B cell (primary cell): Measurements from ENCODE around the gene NKAIN2. TPM values are rescaled to one million over a fixed set of nuclear protein-coding genes. Genes with fewer than 3 reads are reported as not detected.

ENCODE experiments used
- ATAC-seq: fragments of 200-7000 bp; cut with Tn5 transposase; one replicate; pipeline ENCODE4 v1.10.0; 2021; ENCODE audit warnings: low read depth, mild to moderate bottlenecking, moderate number of reproducible peaks, moderate library complexity
- CTCF ChIA-PET: fragments of 350-600 bp; sonication (Branson Sonifier 250); formaldehyde crosslinking; loops from one replicate; lab custom pipeline; 2021; ENCODE audit warnings: antibody characterized with exemption, inconsistent platforms; lab: Charles Lee
- POLR2A ChIA-PET: fragments of 350-600 bp; sonication (Branson Sonifier 250); formaldehyde crosslinking; loops from one replicate; lab custom pipeline; 2021; ENCODE audit warnings: antibody characterized with exemption; lab: Charles Lee
- DNase-seq: peaks from one replicate; pipeline ENCODE4 v3.0.0; 2013
- H2AFZ ChIP-seq: 2 replicates; pipeline ENCODE4 v1.6.1; 2012; ENCODE audit warnings: mild to moderate bottlenecking, low read depth, low read length; ENCODE audit not compliant: insufficient read depth, poor library complexity, severe bottlenecking
- H3K27ac ChIP-seq, 2 donors: 1 replicate in 1 of 2; 2 replicates in 1 of 2; pipeline ENCODE4 v1.5.1; 2012 to 2013; ENCODE audit warnings: low read length in 2 of 2, mild to moderate bottlenecking in 2 of 2, moderate library complexity in 1 of 2
- H3K27me3 ChIP-seq, 4 experiments: fragments of 200-600 bp in 1 of 4; sonication (generic) in 1 of 4; replicated peaks in 1 of 4; 1 replicate in 2 of 4; 2 replicates in 2 of 4; pipeline versions ENCODE4 v1.6.1 to v1.7.0; 2013 to 2016; ENCODE audit warnings: low read length in 3 of 4, mild to moderate bottlenecking in 2 of 4, mixed read lengths in 1 of 4, moderate library complexity in 1 of 4; ENCODE audit not compliant: insufficient read depth in 4 of 4, control insufficient read depth in 3 of 4; ENCODE audit errors: control extremely low read depth in 1 of 4
- H3K36me3 ChIP-seq, 2 experiments: replicated peaks in 1 of 2; 1 replicate in 1 of 2; 2 replicates in 1 of 2; pipeline versions ENCODE4 v1.6.1 to v1.7.1; 2013; ENCODE audit warnings: low read length in 1 of 2; ENCODE audit not compliant: insufficient read depth in 2 of 2, control insufficient read depth in 1 of 2; ENCODE audit errors: control extremely low read depth in 1 of 2, extremely low read depth in 1 of 2
- H3K4me1 ChIP-seq, 2 donors: fragments of 200-600 bp in 1 of 2; sonication (generic) in 1 of 2; 1 replicate in 1 of 2; 2 replicates in 1 of 2; pipeline versions ENCODE4 v1.5.1 to v1.6.1; 2013 to 2017; ENCODE audit warnings: low read length in 2 of 2; ENCODE audit not compliant: control insufficient read depth in 2 of 2, insufficient read depth in 2 of 2
- H3K4me2 ChIP-seq: replicated peaks from 2 replicates; pipeline ENCODE3; 2012; ENCODE audit warnings: mild to moderate bottlenecking, low read depth, low read length; ENCODE audit not compliant: poor library complexity, severe bottlenecking
- H3K4me3 ChIP-seq, 5 experiments: fragments of 200-600 bp in 1 of 5; sonication (generic) in 1 of 5; 1 replicate in 3 of 5; 2 replicates in 2 of 5; pipeline versions ENCODE4 v1.5.1 to v1.7.0; 2011 to 2016; ENCODE audit warnings: low read length in 4 of 5, mild to moderate bottlenecking in 4 of 5, low read depth in 2 of 5, control low read depth in 1 of 5, moderate library complexity in 1 of 5; ENCODE audit not compliant: insufficient read depth in 1 of 5; ENCODE audit errors: control extremely low read depth in 1 of 5, extremely low read depth in 1 of 5
- H3K79me2 ChIP-seq: fragments of 200-600 bp; sonication (generic); one replicate; pipeline ENCODE4 v1.6.0; 2016; ENCODE audit warnings: low read length; ENCODE audit not compliant: control insufficient read depth, insufficient read depth
- H3K9ac ChIP-seq: fragments of 200-600 bp; sonication (generic); 2 replicates; pipeline ENCODE4 v1.6.1; 2017; ENCODE audit warnings: mild to moderate bottlenecking, low read length, moderate library complexity
- H3K9me3 ChIP-seq, 3 donors: one replicate each; pipeline versions ENCODE4 v1.6.1 to v1.7.1; 2013; ENCODE audit warnings: low read length in 2 of 3; ENCODE audit not compliant: control insufficient read depth in 2 of 3, insufficient read depth in 1 of 3; ENCODE audit errors: control extremely low read depth in 1 of 3
- H4K20me1 ChIP-seq: 2 replicates; pipeline ENCODE4 v1.6.0; 2012; ENCODE audit warnings: mild to moderate bottlenecking, low read length; ENCODE audit not compliant: insufficient read depth, control insufficient read depth, poor library complexity, severe bottlenecking
- H3K27ac Mint-ChIP-seq: one replicate; pipeline ENCODE4 v1.8.0; 2021; ENCODE audit warnings: mixed read lengths
- H3K27me3 Mint-ChIP-seq: one replicate; pipeline ENCODE4 v1.8.0; 2021; ENCODE audit warnings: mixed read lengths
- H3K4me1 Mint-ChIP-seq: one replicate; pipeline ENCODE4 v1.8.0; 2021; ENCODE audit warnings: mixed read lengths
- H3K4me3 Mint-ChIP-seq: one replicate; pipeline ENCODE4 v1.8.0; 2021; ENCODE audit warnings: mixed read lengths
- H3K9me3 Mint-ChIP-seq: one replicate; pipeline ENCODE4 v1.8.0; 2022; ENCODE audit warnings: mixed read lengths; ENCODE audit not compliant: insufficient read depth
- EZH2 ChIP-seq: IDR thresholded peaks from 2 replicates; pipeline ENCODE4 v1.6.1; 2012; ENCODE audit warnings: borderline replicate concordance, low read depth, mild to moderate bottlenecking, moderate library complexity, low read length; ENCODE audit not compliant: insufficient read depth, poor library complexity, severe bottlenecking
- WGBS: methylation state at CpG from one replicate; pipeline ENCODE4 v1.1.5; 2013; ENCODE audit warnings: missing lambda C conversion rate; ENCODE audit not compliant: insufficient coverage; 5-methylcytosine and 5-hydroxymethylcytosine counted together
- intact Hi-C: fragments of 100-400 bp; cut with micrococcal nuclease; formaldehyde crosslinking; loops from one replicate; pipeline ENCODE4 v1.10.0; 2022
- polyA plus RNA-seq: library from polyadenylated mRNA; depleted of rRNA; stranded (reverse); fragments of >200 nt; gene quantifications from 2 replicates; pipeline ENCODE4 v1.2.3, GENCODE V29; 2012
- total RNA-seq, 2 donors: library from RNA; stranded (reverse); fragments of 120-200 nt in 1 of 2; gene quantifications; 1 replicate in 1 of 2; 2 replicates in 1 of 2; pipeline versions ENCODE4 v1.2.3 to v1.2.4, GENCODE V29; 2013 to 2022
- TF ChIP-seq, protein P1 (sequence below): fragments of 200-600 bp; IDR thresholded peaks from one replicate; pipeline ENCODE4 v1.8.0; 2022; ENCODE audit warnings: antibody characterized with exemption, mild to moderate bottlenecking

The NKAIN2 gene
- total and polyA plus RNA-seq, 2 donors (not counting 1 experiment from before 2014, with no cell fraction given), result not detected

GRCh38 chr6:124470803-124471202 is 667.1 kb downstream of the NKAIN2 start:
- Histone ChIP-seq H2AFZ (no peak overlapping the region), H3K9ac (no peak overlapping the region), H3K27ac (no peak overlapping the region), H3K4me1 (no peaks in the 10 kb centered on the region), H3K4me3 (no peak overlapping the region), H3K27me3 (no peaks in the 10 kb centered on the region), H4K20me1 (no peaks in the 10 kb centered on the region), H3K36me3 (no peaks in the 10 kb centered on the region), H3K4me2 (no peak overlapping the region), H3K79me2 (no peaks in the 10 kb centered on the region), H3K9me3 (no peaks in the 10 kb centered on the region)
- Mint-ChIP-seq H3K27me3 (no peaks in the 10 kb centered on the region), H3K4me1 (no peaks in the 10 kb centered on the region), H3K27ac (no peak overlapping the region), H3K9me3 (peaks cover 5% of the 10 kb centered on the region), H3K4me3 (no peak overlapping the region)
- TF ChIP-seq, protein P1, sequence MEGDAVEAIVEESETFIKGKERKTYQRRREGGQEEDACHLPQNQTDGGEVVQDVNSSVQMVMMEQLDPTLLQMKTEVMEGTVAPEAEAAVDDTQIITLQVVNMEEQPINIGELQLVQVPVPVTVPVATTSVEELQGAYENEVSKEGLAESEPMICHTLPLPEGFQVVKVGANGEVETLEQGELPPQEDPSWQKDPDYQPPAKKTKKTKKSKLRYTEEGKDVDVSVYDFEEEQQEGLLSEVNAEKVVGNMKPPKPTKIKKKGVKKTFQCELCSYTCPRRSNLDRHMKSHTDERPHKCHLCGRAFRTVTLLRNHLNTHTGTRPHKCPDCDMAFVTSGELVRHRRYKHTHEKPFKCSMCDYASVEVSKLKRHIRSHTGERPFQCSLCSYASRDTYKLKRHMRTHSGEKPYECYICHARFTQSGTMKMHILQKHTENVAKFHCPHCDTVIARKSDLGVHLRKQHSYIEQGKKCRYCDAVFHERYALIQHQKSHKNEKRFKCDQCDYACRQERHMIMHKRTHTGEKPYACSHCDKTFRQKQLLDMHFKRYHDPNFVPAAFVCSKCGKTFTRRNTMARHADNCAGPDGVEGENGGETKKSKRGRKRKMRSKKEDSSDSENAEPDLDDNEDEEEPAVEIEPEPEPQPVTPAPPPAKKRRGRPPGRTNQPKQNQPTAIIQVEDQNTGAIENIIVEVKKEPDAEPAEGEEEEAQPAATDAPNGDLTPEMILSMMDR, result no peak
- TF ChIP-seq EZH2, result no peak
- intact Hi-C loops, result no loop called here
- no peak for DNase-seq
- ChIA-PET POLR2A (no interaction called here), CTCF (no interaction called here)
- ATAC-seq, result no peak

GRCh38 chr6:124475176-124475575 is 671.5 kb downstream of the NKAIN2 start:
- no CpG with 5 or more reads among the region's 1 CpG for WGBS
- ATAC-seq, result no peak
- Histone ChIP-seq H3K27me3 (no peaks in the 10 kb centered on the region), H2AFZ (no peak overlapping the region), H3K9ac (no peak overlapping the region), H3K9me3 (no peaks in the 10 kb centered on the region), H3K4me3 (no peak overlapping the region), H3K36me3 (no peaks in the 10 kb centered on the region), H4K20me1 (no peaks in the 10 kb centered on the region), H3K4me2 (no peak overlapping the region), H3K27ac (no peak overlapping the region), H3K4me1 (no peaks in the 10 kb centered on the region), H3K79me2 (no peaks in the 10 kb centered on the region)
- no peak for TF ChIP-seq EZH2
- TF ChIP-seq, protein P1, result no peak
- no peak overlapping the region for H3K27ac Mint-ChIP-seq
- no peak overlapping the region for H3K4me3 Mint-ChIP-seq
- H3K27me3 Mint-ChIP-seq, result no peaks in the 10 kb centered on the region
- intact Hi-C loops, result no loop called here
- ChIA-PET POLR2A (no interaction called here), CTCF (no interaction called here)
- no peaks in the 10 kb centered on the region for H3K9me3 Mint-ChIP-seq
- H3K4me1 Mint-ChIP-seq, result no peaks in the 10 kb centered on the region
- DNase-seq, result no peak
